Measurements from ENCODE around the gene TLE4.

GRCh38 chr9:79569814-79570447 lies 1.8 kb upstream of the TLE4 start:
- TF ChIP-seq, protein P1, sequence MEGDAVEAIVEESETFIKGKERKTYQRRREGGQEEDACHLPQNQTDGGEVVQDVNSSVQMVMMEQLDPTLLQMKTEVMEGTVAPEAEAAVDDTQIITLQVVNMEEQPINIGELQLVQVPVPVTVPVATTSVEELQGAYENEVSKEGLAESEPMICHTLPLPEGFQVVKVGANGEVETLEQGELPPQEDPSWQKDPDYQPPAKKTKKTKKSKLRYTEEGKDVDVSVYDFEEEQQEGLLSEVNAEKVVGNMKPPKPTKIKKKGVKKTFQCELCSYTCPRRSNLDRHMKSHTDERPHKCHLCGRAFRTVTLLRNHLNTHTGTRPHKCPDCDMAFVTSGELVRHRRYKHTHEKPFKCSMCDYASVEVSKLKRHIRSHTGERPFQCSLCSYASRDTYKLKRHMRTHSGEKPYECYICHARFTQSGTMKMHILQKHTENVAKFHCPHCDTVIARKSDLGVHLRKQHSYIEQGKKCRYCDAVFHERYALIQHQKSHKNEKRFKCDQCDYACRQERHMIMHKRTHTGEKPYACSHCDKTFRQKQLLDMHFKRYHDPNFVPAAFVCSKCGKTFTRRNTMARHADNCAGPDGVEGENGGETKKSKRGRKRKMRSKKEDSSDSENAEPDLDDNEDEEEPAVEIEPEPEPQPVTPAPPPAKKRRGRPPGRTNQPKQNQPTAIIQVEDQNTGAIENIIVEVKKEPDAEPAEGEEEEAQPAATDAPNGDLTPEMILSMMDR (IDR thresholded peaks at IDR 0.05), result no peak
- TF ChIP-seq POLR2AphosphoS5 (IDR thresholded peaks at IDR 0.05) (no peak), POLR2A (IDR thresholded peaks at IDR 0.05) (no peak)

Measured in breast epithelium (tissue), 3 donors.